Common myeloid progenitor, CD34-positive (primary cell): ENCODE results near the gene KSR2.

ENCODE experiments used
- CTCF ChIA-PET: fragments of 350-600 bp; sonication (Branson Sonifier 250); formaldehyde crosslinking; loops from one replicate; lab custom pipeline; 2021; ENCODE audit warnings: antibody characterized with exemption; lab: Charles Lee
- POLR2A ChIA-PET: fragments of 350-600 bp; sonication (Branson Sonifier 250); formaldehyde crosslinking; loops from one replicate; lab custom pipeline; 2021; ENCODE audit warnings: antibody characterized with exemption; lab: Charles Lee
- DNase-seq, 3 donors: peaks; one replicate each; pipeline versions ENCODE4 v3.0.0 to v3.0.0-alpha.2; 2013
- H3K27ac ChIP-seq, 2 experiments: 1 replicate in 1 of 2; 2 replicates in 1 of 2; pipeline ENCODE4 v1.7.0; 2013; ENCODE audit warnings: inconsistent platforms in 2 of 2, low read length in 2 of 2, mild to moderate bottlenecking in 2 of 2, low read depth in 1 of 2, moderate library complexity in 1 of 2; ENCODE audit not compliant: severe bottlenecking in 2 of 2, insufficient read depth in 1 of 2, poor library complexity in 1 of 2
- H3K27me3 ChIP-seq, 5 experiments: replicated peaks in 2 of 5; 1 replicate in 3 of 5; 2 replicates in 2 of 5; pipeline versions ENCODE4 v1.6.1 to v1.7.0; 2013; ENCODE audit warnings: low read length in 4 of 5, mild to moderate bottlenecking in 2 of 5, moderate library complexity in 2 of 5, inconsistent platforms in 1 of 5; ENCODE audit not compliant: insufficient read depth in 5 of 5, control insufficient read depth in 4 of 5
- H3K36me3 ChIP-seq, 4 experiments: 1 replicate in 2 of 4; 2 replicates in 2 of 4; pipeline versions ENCODE4 v1.6.1 to v1.7.0; 2013; ENCODE audit warnings: low read length in 3 of 4, control low read depth in 1 of 4, mild to moderate bottlenecking in 1 of 4; ENCODE audit not compliant: control insufficient read depth in 4 of 4, insufficient read depth in 4 of 4
- H3K4me1 ChIP-seq, 4 experiments: 1 replicate in 3 of 4; 2 replicates in 1 of 4; pipeline versions ENCODE4 v1.6.1 to v1.7.1; 2013; ENCODE audit warnings: low read length in 3 of 4, mild to moderate bottlenecking in 3 of 4, control low read depth in 1 of 4, inconsistent platforms in 1 of 4, moderate library complexity in 1 of 4; ENCODE audit not compliant: control insufficient read depth in 4 of 4, insufficient read depth in 4 of 4; ENCODE audit errors: control extremely low read depth in 1 of 4
- H3K4me3 ChIP-seq, 7 experiments: 1 replicate in 4 of 7; 2 replicates in 3 of 7; pipeline versions ENCODE4 v1.5.1 to v1.7.0; 2013; ENCODE audit warnings: mild to moderate bottlenecking in 7 of 7, low read length in 6 of 7, moderate library complexity in 6 of 7, inconsistent platforms in 2 of 7, low read depth in 2 of 7, control low read depth in 1 of 7; ENCODE audit not compliant: insufficient read depth in 4 of 7, control insufficient read depth in 1 of 7; ENCODE audit errors: extremely low read depth in 1 of 7
- H3K9me3 ChIP-seq, 5 experiments: 1 replicate in 4 of 5; 2 replicates in 1 of 5; pipeline versions ENCODE4 v1.6.1 to v1.7.1; 2013; ENCODE audit warnings: low read length in 4 of 5, mild to moderate bottlenecking in 2 of 5, inconsistent platforms in 1 of 5, low read depth in 1 of 5, moderate library complexity in 1 of 5; ENCODE audit not compliant: control insufficient read depth in 4 of 5, insufficient read depth in 2 of 5; ENCODE audit errors: control extremely low read depth in 1 of 5
- WGBS: methylation state at CpG from one replicate; pipeline ENCODE4 v1.1.5; 2013; ENCODE audit not compliant: insufficient coverage; 5-methylcytosine and 5-hydroxymethylcytosine counted together

KSR2 gene

DNA sequence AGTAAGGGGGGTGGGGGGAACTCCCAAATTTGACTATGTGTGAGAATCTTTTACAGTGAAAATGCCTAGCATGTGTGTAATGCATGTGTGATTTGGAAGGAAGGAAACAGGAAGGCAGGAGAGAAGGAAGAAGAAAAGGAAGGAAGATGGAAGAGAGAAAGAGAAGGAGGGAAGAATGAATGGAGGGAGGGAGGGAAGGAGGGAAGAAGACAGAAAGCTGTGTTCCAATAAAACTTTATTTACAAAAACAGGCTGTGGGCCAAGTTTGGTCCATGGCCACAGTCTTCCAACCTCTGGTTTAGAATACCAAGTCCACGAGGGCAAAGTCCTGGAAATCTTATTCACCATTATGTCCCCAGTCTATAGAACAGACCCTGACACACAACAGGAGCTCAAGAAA, 278.9 kb downstream of the KSR2 start:
- Histone ChIP-seq H3K4me3 (no peak overlapping the region), H3K36me3 (no peaks in the 10 kb centered on the region), H3K27ac (no peak overlapping the region), H3K9me3 (peaks cover 0 to 5% (median 2%) of the 10 kb centered on the region in 5 experiments), H3K4me1 (no peaks in the 10 kb centered on the region), H3K27me3 (peaks cover 0 to 5% (median 0%) of the 10 kb centered on the region in 5 experiments)
- POLR2A ChIA-PET, result no interaction called here
- DNase-seq, result no peak
- CTCF ChIA-PET, result no interaction called here
- WGBS, result 88% methylated on average over 1 of the region's 1 CpG

DNA sequence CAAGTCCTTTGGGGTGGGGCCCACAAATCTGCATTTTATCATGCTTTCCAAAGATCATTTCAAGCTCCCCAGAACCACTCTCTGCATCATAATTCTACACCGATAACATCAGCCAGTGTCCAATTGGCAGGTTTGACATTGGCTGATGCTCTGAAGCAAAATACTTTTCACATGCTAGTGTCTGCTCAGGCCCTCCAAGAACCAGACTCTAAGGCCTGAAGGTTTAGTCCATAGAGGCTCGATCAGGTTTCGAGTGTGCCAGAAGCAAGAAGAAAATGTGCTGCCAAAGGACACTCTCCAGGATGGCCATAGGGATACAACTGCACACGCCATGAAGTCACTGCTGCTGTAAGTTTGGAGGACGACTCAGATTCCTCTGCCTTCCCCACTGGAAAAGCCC, 280.3 kb downstream of the KSR2 start:
- no peak overlapping the region for H3K27ac ChIP-seq
- H3K36me3 ChIP-seq, result no peaks in the 10 kb centered on the region
- H3K27me3 ChIP-seq, result peaks cover 0 to 5% (median 0%) of the 10 kb centered on the region in 5 experiments
- ChIA-PET CTCF (no interaction called here), POLR2A (no interaction called here)
- H3K4me1 ChIP-seq, result no peaks in the 10 kb centered on the region
- no peak for DNase-seq
- 94% methylated on average over 5 of the region's 5 CpGs for whole genome bisulfite sequencing
- H3K4me3 ChIP-seq, result no peak overlapping the region
- peaks cover 0 to 3% (median 2%) of the 10 kb centered on the region in 5 experiments for H3K9me3 ChIP-seq

GRCh38 chr12:117686911-117687377, 281.8 kb downstream of the KSR2 start:
- CTCF ChIA-PET, result interaction anchor here (1.2 kb wide), 1 partner anchor 12 kb away, joined by 3 read pairs; no protein-coding TSS in a partner anchor

DNA sequence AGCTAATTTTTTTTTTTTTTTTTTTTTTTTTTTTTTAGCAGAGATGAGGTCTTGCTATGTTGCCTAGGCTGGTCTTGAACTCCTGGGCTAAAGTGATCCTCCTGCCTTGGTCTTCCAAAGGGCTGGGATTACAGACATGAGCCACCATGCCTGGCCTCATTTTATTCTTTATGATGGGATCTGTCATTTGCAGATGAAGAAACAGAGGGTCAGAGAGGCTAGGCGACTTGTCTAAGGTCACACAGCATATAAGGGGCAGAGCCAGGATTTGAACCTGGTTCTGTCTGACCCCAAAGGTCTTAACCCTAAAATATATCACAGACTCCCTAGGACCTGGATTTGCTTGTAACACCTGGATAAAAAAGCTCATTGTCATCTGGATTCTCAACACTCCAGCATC, 282.6 kb downstream of the KSR2 start:
- Histone ChIP-seq H3K27me3 (peaks cover 0 to 5% (median 0%) of the 10 kb centered on the region in 5 experiments), H3K4me3 (no peak overlapping the region), H3K9me3 (no peaks in the 10 kb centered on the region), H3K27ac (no peak overlapping the region), H3K4me1 (no peaks in the 10 kb centered on the region), H3K36me3 (no peaks in the 10 kb centered on the region)
- ChIA-PET POLR2A (no interaction called here), CTCF (interaction anchor here (1.2 kb wide), 1 partner anchor 12 kb away, joined by 3 read pairs; no protein-coding TSS in a partner anchor)
- WGBS, result no CpG with 5 or more reads among the region's 1 CpG
- DNase-seq, result no peak

More at GRCh38 chr12:117686911-117687377, 281.8 kb downstream of the KSR2 start:
- H3K36me3 ChIP-seq, result no peaks in the 10 kb centered on the region
- no peaks in the 10 kb centered on the region for H3K4me1 ChIP-seq
- H3K27ac ChIP-seq, result no peak overlapping the region
- H3K9me3 ChIP-seq, result peaks cover 0 to 2% (median 0%) of the 10 kb centered on the region in 5 experiments
- H3K27me3 ChIP-seq, result peaks cover 0 to 5% (median 0%) of the 10 kb centered on the region in 5 experiments
- DNase-seq, result no peak
- POLR2A ChIA-PET, result no interaction called here
- WGBS, result 64% methylated on average over 6 of the region's 8 CpGs
- H3K4me3 ChIP-seq, result no peak overlapping the region

- no peak overlapping the region for H3K4me3 ChIP-seq
- ChIA-PET CTCF (interaction anchor here (1.2 kb wide), 1 partner anchor 10 kb away, joined by 3 read pairs; no protein-coding TSS in a partner anchor), POLR2A (no interaction called here)
- DNase-seq, result peak in 1 of 3 donors; percentile 14
- WGBS, result 31% methylated on average over 12 of the region's 13 CpGs
- no peaks in the 10 kb centered on the region for H3K4me1 ChIP-seq
- peaks cover 0 to 5% (median 0%) of the 10 kb centered on the region in 5 experiments for H3K27me3 ChIP-seq
- no peaks in the 10 kb centered on the region for H3K36me3 ChIP-seq
- H3K9me3 ChIP-seq, result no peaks in the 10 kb centered on the region
- no peak overlapping the region for H3K27ac ChIP-seq
Observed at GRCh38 chr12:117685110-117685926, 283.5 kb downstream of the KSR2 start.

- no peaks in the 10 kb centered on the region for H3K36me3 ChIP-seq
- no peaks in the 10 kb centered on the region for H3K9me3 ChIP-seq
- DNase-seq, result no peak
- peaks cover 0 to 5% (median 0%) of the 10 kb centered on the region in 5 experiments for H3K27me3 ChIP-seq
- POLR2A ChIA-PET, result no interaction called here
- H3K4me3 ChIP-seq, result no peak overlapping the region
- CTCF ChIA-PET, result no interaction called here
- no peak overlapping the region for H3K27ac ChIP-seq
- H3K4me1 ChIP-seq, result no peaks in the 10 kb centered on the region
- 98% methylated on average over 5 of the region's 6 CpGs for WGBS
Observed at GRCh38 chr12:117684471-117684870, 284.3 kb downstream of the KSR2 start.

- CTCF ChIA-PET, result no interaction called here
- no peak for DNase-seq
- POLR2A ChIA-PET, result no interaction called here
- no peaks in the 10 kb centered on the region for H3K9me3 ChIP-seq
- H3K27me3 ChIP-seq, result peaks cover 0 to 2% (median 0%) of the 10 kb centered on the region in 5 experiments
- H3K36me3 ChIP-seq, result no peaks in the 10 kb centered on the region
- no peaks in the 10 kb centered on the region for H3K4me1 ChIP-seq
- H3K4me3 ChIP-seq, result no peak overlapping the region
- WGBS, result 83% methylated on average over 2 of the region's 3 CpGs
- H3K27ac ChIP-seq, result no peak overlapping the region
Observed at GRCh38 chr12:117680312-117680711, 288.5 kb downstream of the KSR2 start.
